ENCODE measurements around the gene C14orf39. TPM values are rescaled to one million over a fixed set of nuclear protein-coding genes. Genes with fewer than 3 reads are reported as not detected.
"Not testable (repeated sequence)": the region's sequence is repeated elsewhere in the genome, so short reads cannot be mapped to it uniquely, and the experiment has no call there.

The C14orf39 gene
- polyA plus RNA-seq, 4 donors: 0.06 TPM; not detected in 3

DNA sequence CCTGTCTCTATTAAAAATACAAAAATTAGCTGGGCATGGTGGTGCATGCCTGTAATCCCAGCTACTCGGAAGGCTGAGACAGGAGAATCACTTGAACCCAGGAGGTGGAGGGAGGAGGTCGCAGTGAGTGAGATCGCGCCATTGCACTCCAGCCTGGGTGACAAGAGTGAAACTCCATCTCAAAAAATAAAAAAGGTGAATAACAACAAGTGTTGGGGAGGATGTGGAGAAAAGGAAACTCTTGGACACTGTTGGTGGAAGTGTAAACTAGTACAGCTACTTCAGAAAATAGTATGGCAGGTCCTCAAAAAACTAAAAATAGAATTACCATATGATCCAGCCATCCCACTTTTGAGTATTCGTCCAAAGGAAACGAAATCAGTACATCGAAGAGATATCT, 5.6 kb downstream of the C14orf39 start:
- FAIRE-seq: not testable (repeated sequence)

DNA sequence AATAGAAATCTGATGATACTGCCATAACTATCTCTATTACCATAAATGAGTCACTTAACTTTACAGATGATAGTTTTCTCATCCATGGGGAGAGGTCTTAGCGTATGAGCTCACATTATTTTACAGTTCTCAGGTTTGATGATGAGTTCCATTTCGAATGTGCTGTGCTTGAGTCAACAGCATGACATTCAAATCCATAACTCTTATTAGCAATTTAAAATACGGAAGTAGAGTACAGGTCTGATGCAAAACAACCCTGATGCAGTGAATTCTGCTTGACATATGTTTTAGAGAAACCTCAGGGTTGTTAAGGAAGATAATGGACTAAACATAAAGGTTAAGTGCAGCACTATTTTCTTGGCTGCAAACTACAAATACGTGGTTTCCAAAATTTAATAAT, 30.0 kb downstream of the C14orf39 start:
- 55 to 57% (median 56%) methylated on average over 4 of the region's 4 CpGs for WGBS, 3 donors
- no peak for FAIRE-seq
- H3K27me3 ChIP-seq (ENCODE audit: control insufficient read depth in 3 of 3, insufficient read depth in 3 of 3, low read length in 3 of 3): no peaks in the 10 kb centered on the region

More for the DNA sequence above, 5.6 kb downstream of the C14orf39 start:
- H3K9me3 ChIP-seq (ENCODE audit: control insufficient read depth in 2 of 2, insufficient read depth in 1 of 2, low read depth in 1 of 2, low read length in 1 of 2); DNase-seq; H3K36me3 ChIP-seq (ENCODE audit: control insufficient read depth in 3 of 3, insufficient read depth in 2 of 3, low read depth in 1 of 3, low read length in 3 of 3); H3K27ac ChIP-seq (ENCODE audit: low read depth in 1 of 3, low read length in 2 of 3); H3K27me3 ChIP-seq (ENCODE audit: control insufficient read depth in 3 of 3, insufficient read depth in 3 of 3, low read length in 3 of 3); H3K4me3 ChIP-seq (ENCODE audit: low read depth in 1 of 3, low read length in 3 of 3); H3K4me1 ChIP-seq (ENCODE audit: control insufficient read depth in 3 of 3, insufficient read depth in 2 of 3, low read depth in 1 of 3, low read length in 2 of 3): not testable (repeated sequence)
- WGBS, 3 donors: 94 to 95% (median 94%) methylated on average over 7 of the region's 7 CpGs

DNA sequence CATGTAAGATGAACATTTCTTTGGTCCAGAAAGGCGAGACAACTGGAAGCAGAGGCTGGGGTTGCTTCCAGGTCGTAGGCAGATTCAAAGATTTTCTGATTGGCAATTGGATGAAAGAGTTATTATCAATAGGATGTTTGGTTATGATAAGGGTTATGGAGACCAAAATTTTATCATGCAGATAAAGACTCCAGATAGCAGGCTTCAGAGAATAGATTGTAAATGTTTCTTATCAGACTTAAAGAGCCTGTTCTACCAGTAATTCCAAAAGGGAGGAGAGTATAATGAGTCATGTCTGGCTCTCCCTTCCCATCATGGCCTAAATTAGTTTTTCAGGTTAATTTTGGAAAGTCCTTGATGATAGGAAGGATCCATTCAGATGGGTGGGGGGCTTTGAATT, 55.6 kb downstream of the C14orf39 start:
- Histone ChIP-seq H3K4me3 (ENCODE audit: low read depth in 1 of 3, low read length in 3 of 3) (no peak overlapping the region), H3K36me3 (ENCODE audit: control insufficient read depth in 3 of 3, insufficient read depth in 2 of 3, low read depth in 1 of 3, low read length in 3 of 3) (no peaks in the 10 kb centered on the region), H3K27ac (ENCODE audit: low read depth in 1 of 3, low read length in 2 of 3) (no peak overlapping the region), H3K9me3 (ENCODE audit: control insufficient read depth in 2 of 2, insufficient read depth in 1 of 2, low read depth in 1 of 2, low read length in 1 of 2) (no peaks in the 10 kb centered on the region), H3K27me3 (ENCODE audit: control insufficient read depth in 3 of 3, insufficient read depth in 3 of 3, low read length in 3 of 3) (no peaks in the 10 kb centered on the region), H3K4me1 (ENCODE audit: control insufficient read depth in 3 of 3, insufficient read depth in 2 of 3, low read depth in 1 of 3, low read length in 2 of 3) (no peaks in the 10 kb centered on the region)
- FAIRE-seq: no peak
- WGBS, 3 donors: 2 to 39% (median 13%) methylated on average over 2 of the region's 2 CpGs
- DNase-seq: no peak

More for the DNA sequence above, 30.0 kb downstream of the C14orf39 start:
- DNase-seq: no peak
- no peaks in the 10 kb centered on the region for H3K9me3 ChIP-seq (ENCODE audit: control insufficient read depth in 2 of 2, insufficient read depth in 1 of 2, low read depth in 1 of 2, low read length in 1 of 2)
- no peaks in the 10 kb centered on the region for H3K4me1 ChIP-seq (ENCODE audit: control insufficient read depth in 3 of 3, insufficient read depth in 2 of 3, low read depth in 1 of 3, low read length in 2 of 3)
- no peak overlapping the region for H3K27ac ChIP-seq (ENCODE audit: low read depth in 1 of 3, low read length in 2 of 3)
- H3K36me3 ChIP-seq (ENCODE audit: control insufficient read depth in 3 of 3, insufficient read depth in 2 of 3, low read depth in 1 of 3, low read length in 3 of 3): no peaks in the 10 kb centered on the region
- H3K4me3 ChIP-seq (ENCODE audit: low read depth in 1 of 3, low read length in 3 of 3): no peak overlapping the region

DNA sequence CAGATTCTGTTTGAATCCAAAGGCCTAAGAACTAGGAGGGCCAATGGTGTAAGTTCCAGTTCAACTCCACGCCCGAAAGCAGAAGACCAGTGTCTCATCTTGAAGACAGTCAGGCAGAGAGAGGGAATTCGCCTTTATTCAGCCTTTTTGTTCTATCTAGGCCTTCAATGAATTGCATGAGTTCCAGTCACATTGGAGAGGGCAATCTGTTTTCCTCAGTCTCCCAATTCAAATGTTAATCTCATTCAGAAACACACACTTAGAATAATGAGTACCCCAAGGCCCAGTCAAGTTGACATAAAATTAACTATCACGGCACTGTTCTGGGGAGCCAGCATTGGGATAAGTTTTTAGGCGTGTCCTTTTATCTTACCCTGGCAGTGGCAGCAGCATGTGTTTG, 65.8 kb downstream of the C14orf39 start:
- WGBS, 3 donors: 81 to 84% (median 84%) methylated on average over 5 of the region's 5 CpGs
- H3K27ac ChIP-seq (ENCODE audit: low read depth in 1 of 3, low read length in 2 of 3): no peak overlapping the region
- H3K27me3 ChIP-seq (ENCODE audit: control insufficient read depth in 3 of 3, insufficient read depth in 3 of 3, low read length in 3 of 3): peaks cover 0 to 2% (median 0%) of the 10 kb centered on the region in 3 donors
- no peaks in the 10 kb centered on the region for H3K9me3 ChIP-seq (ENCODE audit: control insufficient read depth in 2 of 2, insufficient read depth in 1 of 2, low read depth in 1 of 2, low read length in 1 of 2)
- H3K4me3 ChIP-seq (ENCODE audit: low read depth in 1 of 3, low read length in 3 of 3): no peak overlapping the region
- DNase-seq (no peak), FAIRE-seq (no peak)
- no peaks in the 10 kb centered on the region for H3K4me1 ChIP-seq (ENCODE audit: control insufficient read depth in 3 of 3, insufficient read depth in 2 of 3, low read depth in 1 of 3, low read length in 2 of 3)
- no peaks in the 10 kb centered on the region for H3K36me3 ChIP-seq (ENCODE audit: control insufficient read depth in 3 of 3, insufficient read depth in 2 of 3, low read depth in 1 of 3, low read length in 3 of 3)

DNA sequence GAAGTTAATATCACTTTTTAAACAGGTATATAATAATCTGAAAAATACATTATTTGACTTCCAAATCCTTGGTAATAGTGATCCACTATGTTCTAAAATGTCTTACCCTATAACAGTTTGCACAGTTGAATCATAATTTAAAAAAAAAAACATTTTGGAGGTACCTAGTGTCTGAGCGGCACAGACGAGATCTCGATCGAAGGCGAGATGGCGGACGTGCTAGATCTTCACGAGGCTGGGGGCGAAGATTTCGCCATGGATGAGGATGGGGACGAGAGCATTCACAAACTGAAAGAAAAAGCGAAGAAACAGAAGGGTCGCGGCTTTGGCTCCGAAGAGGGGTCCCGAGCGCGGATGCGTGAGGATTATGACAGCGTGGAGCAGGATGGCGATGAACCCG, 88.3 kb downstream of the C14orf39 start:
- not testable (repeated sequence) for FAIRE-seq; H3K4me3 ChIP-seq (ENCODE audit: low read depth in 1 of 3, low read length in 3 of 3)

DNA sequence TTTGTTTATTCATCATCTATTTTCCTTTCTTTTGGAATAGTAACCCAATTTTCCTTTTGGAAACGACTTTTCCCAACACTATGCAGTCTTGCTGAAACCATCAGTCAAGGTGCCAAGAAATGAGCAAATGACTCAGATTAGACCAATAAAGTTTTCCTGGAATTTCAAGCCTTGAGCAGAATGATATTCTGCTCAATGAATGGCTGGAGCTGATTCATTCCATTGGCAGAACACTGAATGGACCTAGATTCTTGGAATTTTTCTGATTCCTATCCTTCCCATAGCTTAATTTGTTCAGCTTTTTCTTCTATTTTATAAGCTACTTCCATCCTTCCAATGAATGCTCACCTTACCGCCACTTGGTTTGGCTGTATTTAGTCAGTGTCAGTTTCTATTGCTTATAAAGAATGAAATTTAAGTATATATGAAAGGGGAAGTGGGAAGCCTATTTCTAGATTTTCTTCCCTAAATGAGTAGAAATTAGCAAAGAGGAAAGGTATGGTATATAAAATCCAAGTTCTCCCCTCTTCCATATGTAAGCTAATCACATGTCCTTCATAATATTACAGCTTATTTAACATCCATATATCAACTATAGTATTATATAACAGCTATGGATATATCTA, 89.0 kb downstream of the C14orf39 start:
- DNase-seq (no peak), FAIRE-seq (no peak)
- 43 to 54% (median 44%) methylated on average over 2 of the region's 2 CpGs for WGBS, 3 donors
- Histone ChIP-seq H3K27ac (ENCODE audit: low read depth in 1 of 3, low read length in 2 of 3) (no peak overlapping the region), H3K36me3 (ENCODE audit: control insufficient read depth in 3 of 3, insufficient read depth in 2 of 3, low read depth in 1 of 3, low read length in 3 of 3) (no peaks in the 10 kb centered on the region), H3K9me3 (ENCODE audit: control insufficient read depth in 2 of 2, insufficient read depth in 1 of 2, low read depth in 1 of 2, low read length in 1 of 2) (no peaks in the 10 kb centered on the region), H3K27me3 (ENCODE audit: control insufficient read depth in 3 of 3, insufficient read depth in 3 of 3, low read length in 3 of 3) (no peaks in the 10 kb centered on the region), H3K4me1 (ENCODE audit: control insufficient read depth in 3 of 3, insufficient read depth in 2 of 3, low read depth in 1 of 3, low read length in 2 of 3) (no peaks in the 10 kb centered on the region), H3K4me3 (ENCODE audit: low read depth in 1 of 3, low read length in 3 of 3) (no peak overlapping the region)

More for the DNA sequence above, 88.3 kb downstream of the C14orf39 start:
- DNase-seq; H3K4me1 ChIP-seq (ENCODE audit: control insufficient read depth in 3 of 3, insufficient read depth in 2 of 3, low read depth in 1 of 3, low read length in 2 of 3); H3K36me3 ChIP-seq (ENCODE audit: control insufficient read depth in 3 of 3, insufficient read depth in 2 of 3, low read depth in 1 of 3, low read length in 3 of 3); H3K9me3 ChIP-seq (ENCODE audit: control insufficient read depth in 2 of 2, insufficient read depth in 1 of 2, low read depth in 1 of 2, low read length in 1 of 2); H3K27ac ChIP-seq (ENCODE audit: low read depth in 1 of 3, low read length in 2 of 3); H3K27me3 ChIP-seq (ENCODE audit: control insufficient read depth in 3 of 3, insufficient read depth in 3 of 3, low read length in 3 of 3): not testable (repeated sequence)
- 95 to 97% (median 96%) methylated on average over 22 of the region's 22 CpGs for WGBS, 3 donors

Other genes starting within 250 kb of the C14orf39 start
- gene PPM1A, start 236.8 kb downstream of the C14orf39 start, polyA plus RNA-seq: 100 to 1,000 TPM in 1 of 4 donors, 10 to 100 TPM in 3; 27.6 to 101 (median 65.5) TPM
- not detected for gene SIX6, start 23.1 kb upstream of the C14orf39 start, polyA plus RNA-seq
- under 1 TPM in 3 of 4 donors, not detected in 1; 0.18 to 0.32 (median 0.27) TPM for gene SIX1, start 163.4 kb upstream of the C14orf39 start, polyA plus RNA-seq
- gene SIX4, start 238.3 kb upstream of the C14orf39 start, polyA plus RNA-seq: under 1 TPM in 2 of 4 donors, not detected in 2; 0.12 to 0.25 TPM
- gene MNAT1, start 248.7 kb upstream of the C14orf39 start, polyA plus RNA-seq: 10 to 100 TPM in 3 of 4 donors, 1 to 10 TPM in 1; 9.5 to 28.7 (median 12.8) TPM

Measured in small intestine (tissue), 7 donors.